WTC11 (cell line): ENCODE measurements around the gene RGL1.

Source experiments
- NFE2L1 ChIP-seq: sonication (generic); formaldehyde crosslinking; IDR thresholded peaks from 2 replicates; pipeline ENCODE4 v1.8.1; 2023; ENCODE audit warnings: missing genetic modification reagents
- TF ChIP-seq, protein P1 (sequence below): fragments of 200-600 bp; IDR thresholded peaks from 2 replicates; pipeline ENCODE4 v1.8.0; 2022; ENCODE audit warnings: antibody characterized with exemption
- TF ChIP-seq, protein P2 (sequence below): sonication (generic); formaldehyde crosslinking; IDR thresholded peaks from 2 replicates; pipeline ENCODE4 v1.8.1; 2022; ENCODE audit warnings: low read depth, mild to moderate bottlenecking, moderate library complexity, missing genetic modification reagents, borderline replicate concordance
- TF ChIP-seq, protein P3 (sequence below): sonication (generic); formaldehyde crosslinking; IDR thresholded peaks from 2 replicates; pipeline ENCODE4 v1.8.0; 2022; ENCODE audit warnings: mild to moderate bottlenecking, missing genetic modification reagents

DNA sequence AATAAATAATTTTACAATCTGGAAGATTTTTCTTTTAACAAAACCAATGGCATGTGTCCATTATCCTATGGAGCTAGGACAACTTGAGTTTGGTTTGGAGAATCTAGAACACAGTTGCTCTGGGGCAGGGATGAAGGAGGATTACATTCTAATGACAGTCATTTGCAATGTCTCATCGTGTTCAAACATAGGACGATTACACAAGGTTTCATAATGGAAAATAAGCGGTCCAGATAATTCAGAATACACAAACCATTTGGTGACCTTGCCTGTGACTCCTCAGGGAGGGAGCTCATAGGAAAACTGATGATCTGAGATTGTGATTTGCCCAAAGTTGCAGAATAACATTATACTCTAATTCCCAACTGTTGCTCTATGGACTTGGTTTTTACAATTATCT is 27.6 kb upstream of the RGL1 start:
- TF ChIP-seq, protein P1, sequence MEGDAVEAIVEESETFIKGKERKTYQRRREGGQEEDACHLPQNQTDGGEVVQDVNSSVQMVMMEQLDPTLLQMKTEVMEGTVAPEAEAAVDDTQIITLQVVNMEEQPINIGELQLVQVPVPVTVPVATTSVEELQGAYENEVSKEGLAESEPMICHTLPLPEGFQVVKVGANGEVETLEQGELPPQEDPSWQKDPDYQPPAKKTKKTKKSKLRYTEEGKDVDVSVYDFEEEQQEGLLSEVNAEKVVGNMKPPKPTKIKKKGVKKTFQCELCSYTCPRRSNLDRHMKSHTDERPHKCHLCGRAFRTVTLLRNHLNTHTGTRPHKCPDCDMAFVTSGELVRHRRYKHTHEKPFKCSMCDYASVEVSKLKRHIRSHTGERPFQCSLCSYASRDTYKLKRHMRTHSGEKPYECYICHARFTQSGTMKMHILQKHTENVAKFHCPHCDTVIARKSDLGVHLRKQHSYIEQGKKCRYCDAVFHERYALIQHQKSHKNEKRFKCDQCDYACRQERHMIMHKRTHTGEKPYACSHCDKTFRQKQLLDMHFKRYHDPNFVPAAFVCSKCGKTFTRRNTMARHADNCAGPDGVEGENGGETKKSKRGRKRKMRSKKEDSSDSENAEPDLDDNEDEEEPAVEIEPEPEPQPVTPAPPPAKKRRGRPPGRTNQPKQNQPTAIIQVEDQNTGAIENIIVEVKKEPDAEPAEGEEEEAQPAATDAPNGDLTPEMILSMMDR = no peak
- TF ChIP-seq, protein P2, sequence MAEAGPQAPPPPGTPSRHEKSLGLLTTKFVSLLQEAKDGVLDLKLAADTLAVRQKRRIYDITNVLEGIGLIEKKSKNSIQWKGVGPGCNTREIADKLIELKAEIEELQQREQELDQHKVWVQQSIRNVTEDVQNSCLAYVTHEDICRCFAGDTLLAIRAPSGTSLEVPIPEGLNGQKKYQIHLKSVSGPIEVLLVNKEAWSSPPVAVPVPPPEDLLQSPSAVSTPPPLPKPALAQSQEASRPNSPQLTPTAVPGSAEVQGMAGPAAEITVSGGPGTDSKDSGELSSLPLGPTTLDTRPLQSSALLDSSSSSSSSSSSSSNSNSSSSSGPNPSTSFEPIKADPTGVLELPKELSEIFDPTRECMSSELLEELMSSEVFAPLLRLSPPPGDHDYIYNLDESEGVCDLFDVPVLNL (CRISPR knock-in tag) = no peak
- TF ChIP-seq NFE2L1 (CRISPR knock-in tag) = no peak
- TF ChIP-seq, protein P3, sequence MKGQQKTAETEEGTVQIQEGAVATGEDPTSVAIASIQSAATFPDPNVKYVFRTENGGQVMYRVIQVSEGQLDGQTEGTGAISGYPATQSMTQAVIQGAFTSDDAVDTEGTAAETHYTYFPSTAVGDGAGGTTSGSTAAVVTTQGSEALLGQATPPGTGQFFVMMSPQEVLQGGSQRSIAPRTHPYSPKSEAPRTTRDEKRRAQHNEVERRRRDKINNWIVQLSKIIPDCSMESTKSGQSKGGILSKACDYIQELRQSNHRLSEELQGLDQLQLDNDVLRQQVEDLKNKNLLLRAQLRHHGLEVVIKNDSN (CRISPR knock-in tag) = no peak
